ENCODE data around the gene PTPRN2. TPM values are rescaled to one million over a fixed set of nuclear protein-coding genes. Genes with fewer than 3 reads are reported as not detected.

Gene PTPRN2
- total and polyA plus RNA-seq, 2 of the 13 experiments (the other 11 are each of a cell fraction or from before 2014, with no cell fraction given), result 2.5 to 24.2 TPM

DNA sequence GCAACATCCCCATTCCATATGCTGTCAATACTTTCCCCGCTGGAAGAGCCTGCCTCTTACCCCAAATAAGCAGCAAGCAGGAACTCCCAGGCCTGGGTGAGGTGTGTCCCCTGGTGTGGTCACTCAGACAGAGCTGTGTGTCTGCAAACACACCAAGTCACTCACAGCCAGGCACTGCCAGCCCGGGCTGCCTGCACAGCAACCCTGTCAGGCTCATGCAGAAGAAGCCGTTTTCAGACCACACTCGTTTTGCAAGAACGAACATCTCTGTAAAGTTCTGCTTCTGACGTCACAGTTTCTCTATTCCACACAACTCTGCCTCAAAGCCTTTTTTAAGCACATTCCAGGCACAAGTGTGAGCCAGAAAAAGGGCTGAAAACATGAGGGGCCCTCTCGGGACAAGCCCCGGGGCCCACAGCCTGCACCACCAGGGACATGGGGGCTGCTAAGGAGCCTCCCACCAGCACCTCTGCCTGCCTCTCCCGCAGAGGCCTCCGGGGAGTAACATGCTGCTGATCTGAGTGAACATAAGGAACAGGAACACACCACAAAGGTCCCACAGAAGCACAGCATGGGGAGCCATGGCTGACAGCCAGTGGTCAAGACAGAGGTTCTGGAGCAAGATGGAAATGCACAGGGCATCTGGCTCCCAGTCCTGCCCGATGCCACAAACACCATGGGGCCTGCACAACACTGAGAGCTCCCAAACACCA is 11.4 kb downstream of the PTPRN2 start (continued):
- TF ChIP-seq, protein P1, sequence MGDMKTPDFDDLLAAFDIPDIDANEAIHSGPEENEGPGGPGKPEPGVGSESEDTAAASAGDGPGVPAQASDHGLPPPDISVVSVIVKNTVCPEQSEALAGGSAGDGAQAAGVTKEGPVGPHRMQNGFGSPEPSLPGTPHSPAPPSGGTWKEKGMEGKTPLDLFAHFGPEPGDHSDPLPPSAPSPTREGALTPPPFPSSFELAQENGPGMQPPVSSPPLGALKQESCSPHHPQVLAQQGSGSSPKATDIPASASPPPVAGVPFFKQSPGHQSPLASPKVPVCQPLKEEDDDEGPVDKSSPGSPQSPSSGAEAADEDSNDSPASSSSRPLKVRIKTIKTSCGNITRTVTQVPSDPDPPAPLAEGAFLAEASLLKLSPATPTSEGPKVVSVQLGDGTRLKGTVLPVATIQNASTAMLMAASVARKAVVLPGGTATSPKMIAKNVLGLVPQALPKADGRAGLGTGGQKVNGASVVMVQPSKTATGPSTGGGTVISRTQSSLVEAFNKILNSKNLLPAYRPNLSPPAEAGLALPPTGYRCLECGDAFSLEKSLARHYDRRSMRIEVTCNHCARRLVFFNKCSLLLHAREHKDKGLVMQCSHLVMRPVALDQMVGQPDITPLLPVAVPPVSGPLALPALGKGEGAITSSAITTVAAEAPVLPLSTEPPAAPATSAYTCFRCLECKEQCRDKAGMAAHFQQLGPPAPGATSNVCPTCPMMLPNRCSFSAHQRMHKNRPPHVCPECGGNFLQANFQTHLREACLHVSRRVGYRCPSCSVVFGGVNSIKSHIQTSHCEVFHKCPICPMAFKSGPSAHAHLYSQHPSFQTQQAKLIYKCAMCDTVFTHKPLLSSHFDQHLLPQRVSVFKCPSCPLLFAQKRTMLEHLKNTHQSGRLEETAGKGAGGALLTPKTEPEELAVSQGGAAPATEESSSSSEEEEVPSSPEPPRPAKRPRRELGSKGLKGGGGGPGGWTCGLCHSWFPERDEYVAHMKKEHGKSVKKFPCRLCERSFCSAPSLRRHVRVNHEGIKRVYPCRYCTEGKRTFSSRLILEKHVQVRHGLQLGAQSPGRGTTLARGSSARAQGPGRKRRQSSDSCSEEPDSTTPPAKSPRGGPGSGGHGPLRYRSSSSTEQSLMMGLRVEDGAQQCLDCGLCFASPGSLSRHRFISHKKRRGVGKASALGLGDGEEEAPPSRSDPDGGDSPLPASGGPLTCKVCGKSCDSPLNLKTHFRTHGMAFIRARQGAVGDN (CRISPR knock-in tag; IDR thresholded peaks at IDR 0.05), result 0 out of 2 replicates have a peak, but pooled peaks have one; percentile 24
- TF ChIP-seq ZMYM3 (CRISPR knock-in tag; IDR thresholded peaks at IDR 0.05) (no peak), ZNF567 (CRISPR knock-in tag; IDR thresholded peaks at IDR 0.05; ENCODE audit: borderline replicate concordance) (no peak), ZNF7 (CRISPR knock-in tag; IDR thresholded peaks at IDR 0.05) (peak; percentile 95), KLF16 (CRISPR knock-in tag; IDR thresholded peaks at IDR 0.05) (no peak), ZNF768 (CRISPR knock-in tag; IDR thresholded peaks at IDR 0.05) (peak; percentile 52; the same call in 1 of the 2 replicates), ZNF574 (CRISPR knock-in tag; IDR thresholded peaks at IDR 0.05) (no peak), ZFYVE20 (CRISPR knock-in tag; IDR thresholded peaks at IDR 0.05; ENCODE audit: borderline replicate concordance, low read depth) (no peak), DMAP1 (CRISPR knock-in tag; IDR thresholded peaks at IDR 0.05) (no peak), NR1H2 (CRISPR knock-in tag; IDR thresholded peaks at IDR 0.05; ENCODE audit: borderline replicate concordance, low read depth) (no peak), SKI (IDR thresholded peaks at IDR 0.05; ENCODE audit: partially characterized antibody) (no peak), CREB1 (IDR thresholded peaks at IDR 0.05) (peak; percentile 38; the same call in 1 of the 2 replicates), CREB1 (CRISPR knock-in tag; IDR thresholded peaks at IDR 0.05) (no peak), SMARCE1 (IDR thresholded peaks at IDR 0.05; ENCODE audit: borderline replicate concordance) (no peak), ZNF251 (CRISPR knock-in tag; IDR thresholded peaks at IDR 0.05) (no peak), ZNF766 (CRISPR knock-in tag; IDR thresholded peaks at IDR 0.05; ENCODE audit: borderline replicate concordance) (no peak), FOSL1 (CRISPR knock-in tag; IDR thresholded peaks at IDR 0.05; ENCODE audit: borderline replicate concordance) (no peak), KDM6A (CRISPR knock-in tag; IDR thresholded peaks at IDR 0.05; ENCODE audit: low read depth) (no peak), CCAR2 (optimal IDR thresholded peaks at IDR 0.05; ENCODE audit: low read depth, low read length) (no peak), ZFP41 (CRISPR knock-in tag; IDR thresholded peaks at IDR 0.05; ENCODE audit: borderline replicate concordance) (no peak)
- TF ChIP-seq, protein P2, sequence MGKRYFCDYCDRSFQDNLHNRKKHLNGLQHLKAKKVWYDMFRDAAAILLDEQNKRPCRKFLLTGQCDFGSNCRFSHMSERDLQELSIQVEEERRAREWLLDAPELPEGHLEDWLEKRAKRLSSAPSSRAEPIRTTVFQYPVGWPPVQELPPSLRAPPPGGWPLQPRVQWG (CRISPR knock-in tag; IDR thresholded peaks at IDR 0.05; ENCODE audit: borderline replicate concordance, low read depth), result no peak
